Ramos (cell line): Measurements from ENCODE around the gene PGBD5.

ENCODE experiments used
- in situ Hi-C: fragments of 300-500 bp; cut with MboI; formaldehyde crosslinking; loops from one replicate; pipeline ENCODE4 v1.14.3; 2022; ENCODE audit warnings: low sequenced_read_pairs; ENCODE audit not compliant: unreplicated experiment

Gene PGBD5

GRCh38 chr1:230330157-230330556, 96.0 kb downstream of the PGBD5 start:
- in situ Hi-C loops = no loop called here

DNA sequence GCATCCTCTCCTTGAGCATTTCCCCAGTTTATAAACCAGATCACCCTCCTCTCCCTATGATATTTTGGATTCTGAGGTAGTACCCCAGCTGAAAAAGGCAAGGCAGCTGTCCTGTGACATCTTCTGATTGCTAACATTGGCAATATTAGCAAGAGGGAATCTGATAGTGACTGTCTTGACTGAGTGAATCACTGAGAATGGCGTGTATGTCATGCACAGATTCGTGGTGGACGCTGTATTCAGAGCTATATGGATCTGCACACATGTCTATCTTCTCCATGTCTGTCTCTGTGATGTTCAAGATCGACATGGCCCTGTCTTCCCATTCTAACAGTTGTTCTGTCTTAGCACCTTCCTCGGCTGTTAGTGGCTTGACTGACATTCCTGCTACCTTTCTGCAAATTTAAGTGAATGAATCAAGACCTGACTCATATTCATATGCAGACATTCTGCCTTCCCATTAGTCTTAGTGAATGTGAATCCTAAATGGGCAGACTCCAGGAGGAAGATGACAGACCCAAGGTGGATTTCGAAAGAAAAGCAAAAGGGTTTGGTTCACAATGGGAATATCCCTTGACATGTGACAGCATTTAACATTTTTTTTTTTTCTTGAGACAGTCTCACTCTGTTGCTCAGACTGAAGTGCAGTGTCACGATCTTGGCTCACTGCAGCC, 97.7 kb downstream of the PGBD5 start:
- in situ Hi-C loops = no loop called here

DNA sequence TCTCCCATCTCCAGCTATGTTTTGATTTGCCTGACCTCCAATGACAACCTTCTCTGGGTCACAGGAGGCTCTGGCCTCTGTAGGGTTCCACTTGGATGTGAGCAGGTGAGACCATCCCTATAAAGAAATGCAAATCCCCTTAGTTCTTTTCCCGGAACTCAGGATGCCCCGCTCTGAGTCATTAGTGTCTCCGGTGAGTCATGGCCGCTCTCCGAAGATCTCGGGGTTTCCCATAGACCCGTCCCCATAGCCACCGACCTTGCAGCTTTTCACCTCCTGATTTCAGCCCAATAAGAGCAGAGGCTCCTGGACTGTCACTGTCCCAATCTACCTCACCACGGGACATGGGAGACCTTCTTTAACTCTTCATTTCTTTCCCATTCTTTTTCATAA, 98.2 kb downstream of the PGBD5 start:
- in situ Hi-C loops = no loop called here

DNA sequence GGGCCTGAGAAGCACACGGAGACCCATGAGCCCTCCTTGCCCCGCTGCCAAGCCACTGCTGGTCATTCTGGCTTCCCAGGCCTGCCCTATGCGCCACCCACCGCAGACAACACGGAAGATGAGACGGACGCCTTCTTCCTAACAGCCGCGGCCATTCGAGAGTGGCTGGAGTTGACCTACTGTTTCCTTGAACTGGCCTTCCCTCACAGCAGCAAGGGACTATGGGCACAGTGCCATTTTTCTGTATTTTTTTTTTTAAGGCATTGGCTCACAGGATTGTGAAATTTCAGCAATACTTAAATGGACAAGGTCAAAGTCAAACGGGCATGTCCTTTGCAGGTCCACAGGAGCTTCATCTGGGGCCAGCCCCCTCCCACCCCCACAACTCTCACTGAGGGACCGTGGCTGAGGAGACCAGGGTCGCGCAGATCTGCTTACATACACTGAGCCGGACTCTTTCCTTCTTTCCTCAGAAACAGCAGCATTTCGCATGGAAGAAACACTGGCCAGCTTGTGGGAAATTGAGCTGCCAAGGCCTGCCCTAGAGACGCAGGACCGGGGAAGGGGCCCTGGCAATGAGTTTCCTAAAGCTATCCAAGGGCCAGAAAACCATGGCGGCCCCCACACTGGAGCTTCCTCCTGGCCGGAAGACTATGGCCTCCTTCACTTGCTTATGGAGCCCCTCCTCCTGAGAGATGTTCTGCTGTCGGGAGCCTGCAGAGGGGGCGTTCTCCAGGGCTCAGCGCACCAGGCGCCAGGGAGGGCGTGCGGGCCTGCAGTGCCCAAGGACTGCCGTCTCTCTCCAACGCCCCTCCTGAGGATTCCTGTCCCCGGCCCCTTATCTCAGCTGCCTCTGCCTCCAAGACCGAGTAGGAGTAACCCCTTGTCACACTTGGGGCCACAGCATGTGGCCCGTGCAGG, 98.9 kb downstream of the PGBD5 start:
- in situ Hi-C loops = no loop called here

- in situ Hi-C loops = loop anchor here (25.0 kb wide), 2 partner anchors 661 to 1061 kb away; partner anchors contain the start of gene RAB4A
Measured at GRCh38 chr1:230323686-230324085, 102.4 kb downstream of the PGBD5 start.

DNA sequence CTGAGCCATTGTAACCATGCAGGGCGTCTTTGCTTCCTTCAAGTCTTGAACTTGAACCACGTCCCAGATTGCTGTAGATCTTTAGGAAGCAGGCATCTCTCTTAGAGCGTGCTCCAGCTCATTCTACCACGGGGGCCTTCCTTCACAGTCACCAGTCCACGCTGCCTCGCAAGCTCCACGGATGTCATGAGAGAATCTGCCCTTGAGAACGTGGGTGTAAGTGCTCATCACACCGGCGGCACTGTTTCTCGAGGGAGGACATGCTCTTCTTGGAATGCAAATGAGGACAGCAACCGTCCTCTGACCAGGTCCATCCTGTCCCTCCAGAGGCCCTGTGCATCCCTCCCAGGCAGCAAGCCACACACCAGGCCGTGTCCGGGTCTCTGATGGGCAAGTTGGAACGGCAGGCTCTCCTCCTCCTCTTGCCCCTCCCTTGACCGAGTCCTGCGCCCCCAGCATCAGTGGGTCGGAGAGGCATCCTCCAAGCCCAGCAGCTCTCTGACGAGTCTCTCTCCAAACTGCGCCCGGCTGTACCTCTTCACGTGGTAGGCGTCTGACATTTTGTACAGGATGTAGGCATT, 103.1 kb downstream of the PGBD5 start:
- in situ Hi-C loops = loop anchor here (25.0 kb wide), 2 partner anchors 661 to 1061 kb away; partner anchors contain the start of gene RAB4A

DNA sequence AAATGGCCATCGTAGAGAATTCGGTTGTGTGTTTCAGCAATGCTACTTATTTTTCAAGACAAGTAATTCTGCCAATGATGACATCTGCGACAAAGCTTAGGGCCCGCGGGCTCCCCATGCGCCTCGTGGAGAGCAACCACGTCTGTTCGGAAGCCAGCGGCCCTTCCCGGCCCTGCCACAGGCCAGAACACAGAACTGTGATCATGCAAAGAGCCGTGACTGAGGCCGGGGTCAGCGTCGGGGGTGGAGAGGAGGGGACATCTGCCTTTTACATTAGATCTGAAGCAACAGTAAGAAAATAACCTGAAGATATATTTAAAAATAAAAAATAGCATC, 103.7 kb downstream of the PGBD5 start:
- in situ Hi-C loops = loop anchor here (25.0 kb wide), 2 partner anchors 660 to 1060 kb away; partner anchors contain the start of gene RAB4A

GRCh38 chr1:230321741-230322420, 104.3 kb downstream of the PGBD5 start:
- in situ Hi-C loops = loop anchor here (25.0 kb wide), 2 partner anchors 660 to 1060 kb away; partner anchors contain the start of gene RAB4A

GRCh38 chr1:230321341-230321740, 104.8 kb downstream of the PGBD5 start:
- in situ Hi-C loops = loop anchor here (25.0 kb wide), 2 partner anchors 659 to 1059 kb away; partner anchors contain the start of gene RAB4A

- in situ Hi-C loops = loop anchor here (25.0 kb wide), 2 partner anchors 659 to 1059 kb away; partner anchors contain the start of gene RAB4A
Measured at GRCh38 chr1:230320804-230321203, 105.3 kb downstream of the PGBD5 start.

DNA sequence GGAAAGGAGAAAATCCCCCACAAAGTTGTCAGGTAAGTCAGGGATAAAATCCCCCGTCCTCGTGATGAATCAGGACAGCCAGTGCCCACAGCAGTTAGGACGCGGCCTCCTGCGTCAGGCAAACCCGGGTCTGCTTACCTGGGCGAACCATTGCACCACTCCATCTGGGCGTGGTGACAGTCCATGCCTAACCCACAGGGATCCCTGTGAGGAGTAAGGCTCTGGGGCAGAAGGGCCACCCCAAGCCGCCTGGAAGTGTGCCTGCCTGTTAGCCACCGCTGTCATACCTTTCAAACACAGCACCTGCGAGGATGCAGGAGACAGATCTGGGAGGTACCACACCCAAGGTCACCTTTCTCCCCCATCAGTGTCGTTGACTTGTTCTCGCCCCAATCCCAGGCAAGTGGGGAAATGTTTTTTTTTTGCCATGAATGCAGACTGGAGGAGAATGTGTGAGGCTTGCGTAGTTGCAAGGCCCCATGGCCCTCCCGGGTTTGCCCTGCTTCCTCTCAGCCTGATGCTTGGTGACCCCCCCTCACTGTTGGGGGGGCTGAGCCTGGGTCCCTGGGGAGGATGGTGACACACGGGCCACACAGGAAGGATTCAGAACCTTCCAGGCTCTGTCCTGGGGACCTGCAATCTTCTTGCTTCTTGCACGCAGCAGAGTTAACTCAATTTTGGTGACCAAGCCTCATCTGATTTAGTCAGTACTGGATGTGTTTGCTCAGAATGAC, 107.0 kb downstream of the PGBD5 start:
- in situ Hi-C loops = loop anchor here (25.0 kb wide), 2 partner anchors 657 to 1057 kb away; partner anchors contain the start of gene RAB4A

DNA sequence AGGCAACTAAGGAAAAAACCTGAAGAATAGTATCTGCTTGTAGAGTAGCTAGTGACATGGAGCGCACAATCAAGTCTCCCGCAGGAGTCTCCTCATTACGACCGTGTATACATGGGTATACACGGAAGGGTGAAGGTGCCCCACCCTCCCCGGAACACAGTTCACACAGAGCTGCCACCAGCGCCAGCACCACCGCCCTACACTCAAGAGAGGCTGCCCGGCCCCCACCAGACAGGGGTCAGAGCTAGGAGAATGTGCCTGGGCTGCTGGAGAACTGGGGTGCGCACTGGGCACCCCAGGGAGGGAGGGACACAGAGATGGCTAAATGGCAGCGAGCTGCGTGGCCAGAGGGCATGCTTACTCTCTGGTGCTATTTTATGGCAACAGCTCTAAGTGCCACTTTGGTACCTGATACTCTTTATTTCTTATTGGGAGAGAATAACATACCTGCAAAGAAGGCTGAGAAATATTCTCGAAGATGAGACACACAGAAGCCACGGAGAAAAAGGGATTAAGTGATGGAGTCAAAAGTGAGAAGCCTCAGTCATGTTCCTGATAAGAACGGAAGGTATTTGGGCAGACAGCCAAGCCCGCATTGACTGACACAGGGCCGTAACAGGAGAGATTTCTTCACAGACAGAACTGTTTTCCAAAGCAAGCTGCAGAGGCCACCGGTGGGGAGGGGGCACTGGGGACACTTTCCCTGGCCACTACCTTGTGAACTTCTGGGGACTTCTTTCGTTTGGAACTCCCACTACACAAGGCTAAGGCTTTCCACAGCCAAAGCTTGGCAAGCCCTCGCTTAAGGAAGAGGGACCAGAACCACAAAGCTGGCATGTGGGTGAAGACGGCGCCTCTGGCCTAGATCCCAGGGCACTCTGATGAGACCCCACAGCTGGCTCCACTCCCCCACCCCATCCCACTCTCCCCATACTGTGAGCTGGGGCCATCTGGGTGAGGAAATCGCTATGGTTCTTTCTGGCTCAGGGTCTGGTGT, 108.0 kb downstream of the PGBD5 start:
- in situ Hi-C loops = loop anchor here (25.0 kb wide), 2 partner anchors 656 to 1056 kb away; partner anchors contain the start of gene RAB4A

GRCh38 chr1:230316864-230317745, 109.0 kb downstream of the PGBD5 start:
- in situ Hi-C loops = loop anchor here (25.0 kb wide), 2 partner anchors 655 to 1055 kb away; partner anchors contain the start of gene RAB4A

DNA sequence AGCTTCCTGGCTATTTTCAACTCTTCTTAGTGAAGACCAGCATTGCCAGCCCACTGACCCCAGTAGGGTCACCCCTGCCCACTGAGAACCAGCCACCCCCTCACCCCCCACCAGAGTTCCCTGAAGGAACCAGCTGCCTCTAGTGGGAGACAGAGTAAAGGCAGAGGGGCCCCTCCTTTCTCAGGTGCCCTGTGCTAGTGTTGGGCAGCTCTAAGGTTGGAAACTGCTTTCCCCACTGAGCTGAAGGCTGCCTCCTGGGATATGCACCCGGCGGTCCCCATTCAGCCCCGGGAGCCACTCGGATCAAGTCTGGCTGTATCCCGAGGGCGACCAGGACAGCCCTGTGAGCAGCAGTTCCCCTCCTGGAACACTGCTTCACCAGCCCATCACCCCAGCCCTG, 111.0 kb downstream of the PGBD5 start:
- in situ Hi-C loops = loop anchor here (25.0 kb wide), 2 partner anchors 653 to 1053 kb away; partner anchors contain the start of gene RAB4A

DNA sequence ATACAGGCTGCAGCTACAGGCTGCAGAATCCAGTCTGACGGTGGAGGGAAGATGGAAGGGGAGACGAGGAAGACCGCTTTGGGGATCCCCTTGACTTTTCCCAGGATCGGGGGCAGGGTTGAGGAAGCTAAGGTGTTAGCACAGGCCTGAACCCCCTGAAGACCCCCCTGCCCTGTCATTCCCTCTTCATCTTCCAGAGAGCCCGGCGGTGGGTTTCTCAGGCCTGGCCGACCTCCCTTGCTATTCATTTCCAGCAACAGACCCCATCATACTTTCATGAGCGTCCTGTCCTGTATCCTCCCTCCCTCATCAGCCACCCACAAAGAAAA, 112.0 kb downstream of the PGBD5 start:
- in situ Hi-C loops = loop anchor here (25.0 kb wide), 2 partner anchors 652 to 1052 kb away; partner anchors contain the start of gene RAB4A

DNA sequence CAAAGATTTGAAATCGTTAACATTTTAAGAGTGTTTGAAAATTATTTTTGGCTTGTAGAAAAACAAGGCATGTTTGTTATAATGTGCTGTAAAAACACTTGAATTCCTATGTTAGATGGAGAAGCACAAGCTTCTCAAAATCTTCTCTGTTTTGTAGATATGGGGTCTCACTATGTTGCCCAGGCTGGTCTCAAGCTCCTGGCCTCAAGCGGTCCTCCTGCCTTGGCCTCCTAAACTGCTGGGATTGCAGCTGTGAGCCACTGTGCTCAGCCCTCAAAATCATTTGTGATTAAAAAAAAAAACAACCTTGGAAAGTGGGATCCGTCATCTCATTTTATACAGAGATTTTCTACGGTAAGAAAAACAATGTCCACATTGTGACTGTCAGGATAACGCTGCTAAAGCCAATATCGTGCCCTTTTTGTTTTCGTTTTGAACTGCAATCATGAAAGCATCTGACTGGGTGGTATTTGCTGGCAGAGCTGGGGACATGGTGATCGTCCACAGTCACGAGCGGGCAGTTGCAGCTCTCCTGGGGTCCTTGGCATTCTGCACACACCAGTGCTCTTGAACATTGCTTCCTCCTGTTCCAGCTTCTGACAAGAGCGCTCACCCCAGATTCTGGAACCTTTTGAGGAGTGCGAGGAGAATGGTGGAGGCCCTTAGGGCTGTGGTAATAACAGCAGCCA, 112.5 kb downstream of the PGBD5 start:
- in situ Hi-C loops = loop anchor here (25.0 kb wide), 2 partner anchors 651 to 1051 kb away; partner anchors contain the start of gene RAB4A
